GM23338 (cell line): ENCODE data around the gene ME1. TPM values are rescaled to one million over a fixed set of nuclear protein-coding genes. Genes with fewer than 3 reads are reported as not detected.

ENCODE experiments used
- ATAC-seq: fragments of 200-7000 bp; cut with Tn5 transposase; 3 replicates; pipeline ENCODE4 v1.9.1; 2020
- DNase-seq: peaks from one replicate; pipeline ENCODE4 v3.0.0-alpha.2; 2015; ENCODE audit warnings: low spot score
- H2AFZ ChIP-seq: fragments of 200-600 bp; sonication (generic); 2 replicates; pipeline ENCODE4 v1.8.0; 2016; ENCODE audit warnings: antibody characterized with exemption, mild to moderate bottlenecking, moderate library complexity
- H3F3A ChIP-seq: fragments of 200-600 bp; sonication (generic); replicated peaks from 2 replicates; pipeline ENCODE4 v1.8.0; 2017; ENCODE audit warnings: antibody characterized with exemption, mixed run types, low read depth
- H3K27ac ChIP-seq: fragments of 200-600 bp; sonication (generic); 2 replicates; pipeline ENCODE4 v1.6.1; 2016; ENCODE audit warnings: low read depth
- H3K27me3 ChIP-seq: fragments of 200-600 bp; sonication (generic); 2 replicates; pipeline ENCODE4 v1.8.0; 2016; ENCODE audit warnings: mild to moderate bottlenecking, mixed run types, moderate library complexity; ENCODE audit not compliant: insufficient read depth
- H3K36me3 ChIP-seq: fragments of 200-600 bp; sonication (generic); 2 replicates; pipeline ENCODE4 v1.8.0; 2016; ENCODE audit warnings: mild to moderate bottlenecking; ENCODE audit not compliant: insufficient read depth
- H3K4me1 ChIP-seq: fragments of 200-600 bp; sonication (generic); 2 replicates; pipeline ENCODE4 v1.8.0; 2016; ENCODE audit warnings: mild to moderate bottlenecking, moderate library complexity; ENCODE audit not compliant: insufficient read depth
- H3K4me2 ChIP-seq: fragments of 200-600 bp; sonication (generic); 2 replicates; pipeline ENCODE4 v1.7.1; 2017; ENCODE audit warnings: mixed run types
- H3K4me3 ChIP-seq: fragments of 200-600 bp; sonication (generic); 2 replicates; pipeline ENCODE4 v1.6.1; 2016; ENCODE audit warnings: mixed run types
- H3K79me2 ChIP-seq: fragments of 200-600 bp; sonication (generic); replicated peaks from 2 replicates; pipeline ENCODE4 v1.8.0; 2017; ENCODE audit warnings: mild to moderate bottlenecking; ENCODE audit not compliant: insufficient read depth
- H3K9me2 ChIP-seq: fragments of 200-600 bp; sonication (generic); 2 replicates; pipeline ENCODE4 v1.8.0; 2017; ENCODE audit not compliant: insufficient read depth
- H4K20me1 ChIP-seq: fragments of 200-600 bp; sonication (generic); replicated peaks from 2 replicates; pipeline ENCODE4 v1.8.0; 2017; ENCODE audit warnings: mild to moderate bottlenecking; ENCODE audit not compliant: insufficient read depth
- H3K27ac Mint-ChIP-seq: 2 replicates; pipeline ENCODE4 v1.8.0; 2020; ENCODE audit warnings: inconsistent platforms, mild to moderate bottlenecking, moderate library complexity, mixed read lengths
- H3K27me3 Mint-ChIP-seq: 3 replicates; pipeline ENCODE4 v1.8.0; 2022; ENCODE audit warnings: low read depth, mild to moderate bottlenecking, moderate library complexity, mixed read lengths, inconsistent platforms; ENCODE audit not compliant: insufficient read depth, poor library complexity
- H3K36me3 Mint-ChIP-seq: 3 replicates; pipeline ENCODE4 v1.8.0; 2021; ENCODE audit warnings: low read depth, mild to moderate bottlenecking, inconsistent platforms, moderate library complexity, mixed read lengths
- H3K4me1 Mint-ChIP-seq: 3 replicates; pipeline ENCODE4 v1.8.0; 2020; ENCODE audit warnings: mild to moderate bottlenecking, inconsistent platforms, mixed read lengths
- H3K4me3 Mint-ChIP-seq: 3 replicates; pipeline ENCODE4 v1.8.0; 2021; ENCODE audit warnings: moderate library complexity, mild to moderate bottlenecking, inconsistent platforms, mixed read lengths
- H3K9me3 Mint-ChIP-seq: 3 replicates; pipeline ENCODE4 v1.8.0; 2020; ENCODE audit warnings: moderate library complexity, mild to moderate bottlenecking, inconsistent platforms, mixed read lengths
- CTCF ChIP-seq, 2 experiments: fragments of 200-600 bp in 1 of 2; sonication (generic) in 1 of 2; conservative IDR thresholded peaks; 2 replicates each; pipeline versions ENCODE4 v1.5.1 to v1.6.1; 2016 to 2017; ENCODE audit warnings: antibody characterized with exemption in 2 of 2, low read depth in 2 of 2, mild to moderate bottlenecking in 2 of 2, moderate library complexity in 1 of 2
- ETS1 ChIP-seq: IDR thresholded peaks from 2 replicates; pipeline ENCODE4 v1.6.1; 2016; ENCODE audit warnings: antibody characterized with exemption
- EZH2 ChIP-seq: fragments of 200-600 bp; sonication (generic); IDR thresholded peaks from one replicate; pipeline ENCODE4 v1.8.0; 2017; ENCODE audit warnings: antibody characterized with exemption, mild to moderate bottlenecking, low read depth; ENCODE audit not compliant: unreplicated experiment
- EZH2phosphoT487 ChIP-seq: fragments of 200-600 bp; sonication (generic); IDR thresholded peaks from one replicate; pipeline ENCODE4 v1.8.1; 2018; ENCODE audit warnings: antibody characterized with exemption; ENCODE audit not compliant: unreplicated experiment
- JUNB ChIP-seq: IDR thresholded peaks from one replicate; pipeline ENCODE4 v1.6.1; 2016; ENCODE audit warnings: antibody characterized with exemption; ENCODE audit not compliant: unreplicated experiment
- NANOG ChIP-seq: IDR thresholded peaks from 2 replicates; pipeline ENCODE4 v1.6.1; 2016; ENCODE audit warnings: antibody characterized with exemption, borderline replicate concordance
- REST ChIP-seq: IDR thresholded peaks from one replicate; pipeline ENCODE4 v1.6.1; 2018; ENCODE audit warnings: antibody characterized with exemption; ENCODE audit not compliant: unreplicated experiment
- ZNF114 ChIP-seq: fragments of 250-450 bp; sonication (Bioruptor Pico); IDR thresholded peaks from 2 replicates; pipeline ENCODE4 v1.5.0; 2020; ENCODE audit warnings: mild to moderate bottlenecking, moderate library complexity
- ZNF331 ChIP-seq: fragments of 250-450 bp; sonication (Bioruptor Pico); IDR thresholded peaks from 2 replicates; pipeline ENCODE4 v1.5.0; 2020; ENCODE audit warnings: low read depth, mild to moderate bottlenecking, moderate library complexity
- polyA plus RNA-seq: library from polyadenylated mRNA; unstranded; fragments of >200 nt; fragmentation: Nextera tagmentation; extraction: Ambion mirVana; gene quantifications from 2 replicates; pipeline ENCODE4 v1.2.1, GENCODE V29; 2016
- total RNA-seq: library from RNA; depleted of rRNA; stranded (reverse); fragments of >200 nt; shearing (Covaris generic); gene quantifications from 2 replicates; pipeline ENCODE4 v1.2.3, GENCODE V29; 2014

The ME1 gene
- total and polyA plus RNA-seq, 2 experiments from 2014 or later: 6.4 to 8.0 TPM

GRCh38 chr6:83273596-83273995 lies 157.3 kb downstream of the ME1 start (continued):
- TF ChIP-seq CTCF (conservative IDR thresholded peaks at IDR 0.05; ENCODE audit: low read depth in 2 of 2) (no peak), NANOG (no peak), EZH2phosphoT487 (no peak), EZH2 (no peak), REST (no peak), ZNF331 (no peak), ETS1 (no peak), JUNB (no peak), ZNF114 (CRISPR knock-in tag) (no peak)

- no peaks in the 10 kb centered on the region for H3K4me1 Mint-ChIP-seq
- no peak overlapping the region for H3K4me2 ChIP-seq
- H3K9me3 Mint-ChIP-seq: no peaks in the 10 kb centered on the region
- no peak overlapping the region for H2AFZ ChIP-seq
- no peak overlapping the region for H3K4me3 Mint-ChIP-seq
- no peaks in the 10 kb centered on the region for H3F3A ChIP-seq
- DNase-seq (no peak), ATAC-seq (no peak)
- no peaks in the 10 kb centered on the region for H3K36me3 Mint-ChIP-seq
- no peak overlapping the region for H3K27ac Mint-ChIP-seq
- H3K4me3 ChIP-seq: no peak overlapping the region
- H3K27me3 ChIP-seq: no peaks in the 10 kb centered on the region
- no peaks in the 10 kb centered on the region for H3K27me3 Mint-ChIP-seq
- H3K4me1 ChIP-seq: no peaks in the 10 kb centered on the region
- no peaks in the 10 kb centered on the region for H3K36me3 ChIP-seq
- H4K20me1 ChIP-seq: no peaks in the 10 kb centered on the region
- H3K9me2 ChIP-seq: no peaks in the 10 kb centered on the region
- no peak overlapping the region for H3K27ac ChIP-seq
- H3K79me2 ChIP-seq: no peaks in the 10 kb centered on the region
- no peak for TF ChIP-seq REST
- TF ChIP-seq CTCF (conservative IDR thresholded peaks at IDR 0.05; ENCODE audit: low read depth in 2 of 2): no peak
- TF ChIP-seq ZNF331: no peak
- TF ChIP-seq ETS1: no peak
- no peak for TF ChIP-seq EZH2phosphoT487
These were observed 159.7 kb downstream of the ME1 start for GRCh38 chr6:83270971-83271719.
